ENCODE measurements around the gene MTERF4. TPM values are rescaled to one million over a fixed set of nuclear protein-coding genes. Genes with fewer than 3 reads are reported as not detected.

Gene MTERF4
- polyA plus RNA-seq, 3 donors: 15.5 to 37.4 (median 17.8) TPM

- intact Hi-C loops (cut with micrococcal nuclease): no loop called here
- Histone ChIP-seq H3K36me3 (replicated peaks in 1 of 2; ENCODE audit: control insufficient read depth in 1 of 2, insufficient read depth in 2 of 2, low read length in 2 of 2) (peaks cover 4 to 21% of the 10 kb centered on the region in 2 donors), H3K79me2 (ENCODE audit: insufficient read depth, low read length) (no peaks in the 10 kb centered on the region), H4K20me1 (ENCODE audit: insufficient read depth, low read length) (no peaks in the 10 kb centered on the region), H3K27me3 (ENCODE audit: control insufficient read depth in 2 of 2, insufficient read depth in 2 of 2, low read length in 2 of 2) (no peaks in the 10 kb centered on the region), H3K27ac (ENCODE audit: low read depth in 1 of 2, low read length in 2 of 2) (no peak overlapping the region), H3K9ac (ENCODE audit: insufficient read depth, low read length, poor library complexity, severe bottlenecking) (no peak overlapping the region), H3K4me1 (ENCODE audit: control insufficient read depth in 1 of 2, insufficient read depth in 2 of 2, low read length in 2 of 2) (no peaks in the 10 kb centered on the region), H3K4me2 (replicated peaks; ENCODE audit: extremely low read depth, low read length, poor library complexity, severe bottlenecking) (no peak overlapping the region), H3K9me3 (replicated peaks in 1 of 2; ENCODE audit: control insufficient read depth in 1 of 2, insufficient read depth in 1 of 2, low read length in 2 of 2) (no peaks in the 10 kb centered on the region), H3K4me3 (replicated peaks in 1 of 3; ENCODE audit: low read depth in 2 of 3, low read length in 3 of 3) (no peak overlapping the region), H2AFZ (ENCODE audit: insufficient read depth, low read depth, low read length, poor library complexity, severe bottlenecking) (no peak overlapping the region)
- no peaks in the 10 kb centered on the region for H3K9me3 Mint-ChIP-seq
- peaks cover 6% of the 10 kb centered on the region for H3K4me1 Mint-ChIP-seq
- whole genome bisulfite sequencing (ENCODE audit: insufficient coverage): 92% methylated on average over 8 of the region's 9 CpGs
- H3K36me3 Mint-ChIP-seq: peaks cover 15 to 28% of the 10 kb centered on the region in 2 donors
- H3K4me3 Mint-ChIP-seq: no peak overlapping the region
- peak overlapping the region in 1 of 7 donors; percentile 34 for H3K27ac Mint-ChIP-seq
- peaks cover 0 to 1% (median 0%) of the 10 kb centered on the region in 3 donors for H3K27me3 Mint-ChIP-seq (ENCODE audit: low read depth in 3 of 3)
- TF ChIP-seq CTCF (IDR thresholded peaks at IDR 0.05): no peak
- DNase-seq: no peak
Measured at GRCh38 chr2:241110089-241110606, 8.1 kb upstream of the MTERF4 start.

- no peak overlapping the region for H3K27ac ChIP-seq (ENCODE audit: low read depth in 1 of 2, low read length in 2 of 2)
- peaks cover 6% of the 10 kb centered on the region for H3K4me1 Mint-ChIP-seq
- DNase-seq: no peak
Measured at GRCh38 chr2:241109210-241110088, 7.4 kb upstream of the MTERF4 start.

More at GRCh38 chr2:241109210-241110088, 7.4 kb upstream of the MTERF4 start:
- H3K9me3 ChIP-seq (replicated peaks in 1 of 2; ENCODE audit: control insufficient read depth in 1 of 2, insufficient read depth in 1 of 2, low read length in 2 of 2): no peaks in the 10 kb centered on the region
- no peaks in the 10 kb centered on the region for H3K4me1 ChIP-seq (ENCODE audit: control insufficient read depth in 1 of 2, insufficient read depth in 2 of 2, low read length in 2 of 2)
- H3K4me3 ChIP-seq (replicated peaks in 1 of 3; ENCODE audit: low read depth in 2 of 3, low read length in 3 of 3): no peak overlapping the region
- H2AFZ ChIP-seq (ENCODE audit: insufficient read depth, low read depth, low read length, poor library complexity, severe bottlenecking): no peak overlapping the region
- TF ChIP-seq CTCF (IDR thresholded peaks at IDR 0.05): no peak
- 97% methylated on average over 11 of the region's 14 CpGs for WGBS (ENCODE audit: insufficient coverage)
- Mint-ChIP-seq H3K27me3 (ENCODE audit: low read depth in 3 of 3) (peaks cover 0 to 1% (median 0%) of the 10 kb centered on the region in 3 donors), H3K27ac (peak overlapping the region in 1 of 7 donors; percentile 37), H3K4me3 (peak overlapping the region in 1 of 2 donors; percentile 40), H3K9me3 (no peaks in the 10 kb centered on the region), H3K36me3 (peaks cover 15 to 22% of the 10 kb centered on the region in 2 donors)
- intact Hi-C loops (cut with micrococcal nuclease): no loop called here
- no peak overlapping the region for H3K9ac ChIP-seq (ENCODE audit: insufficient read depth, low read length, poor library complexity, severe bottlenecking)
- no peaks in the 10 kb centered on the region for H3K27me3 ChIP-seq (ENCODE audit: control insufficient read depth in 2 of 2, insufficient read depth in 2 of 2, low read length in 2 of 2)
- H3K4me2 ChIP-seq (replicated peaks; ENCODE audit: extremely low read depth, low read length, poor library complexity, severe bottlenecking): no peak overlapping the region
- H3K36me3 ChIP-seq (replicated peaks in 1 of 2; ENCODE audit: control insufficient read depth in 1 of 2, insufficient read depth in 2 of 2, low read length in 2 of 2): peaks cover 0 to 14% of the 10 kb centered on the region in 2 donors
- no peaks in the 10 kb centered on the region for H4K20me1 ChIP-seq (ENCODE audit: insufficient read depth, low read length)
- H3K79me2 ChIP-seq (ENCODE audit: insufficient read depth, low read length): no peaks in the 10 kb centered on the region
